ENCODE data around the gene EML1.

EML1 gene

DNA sequence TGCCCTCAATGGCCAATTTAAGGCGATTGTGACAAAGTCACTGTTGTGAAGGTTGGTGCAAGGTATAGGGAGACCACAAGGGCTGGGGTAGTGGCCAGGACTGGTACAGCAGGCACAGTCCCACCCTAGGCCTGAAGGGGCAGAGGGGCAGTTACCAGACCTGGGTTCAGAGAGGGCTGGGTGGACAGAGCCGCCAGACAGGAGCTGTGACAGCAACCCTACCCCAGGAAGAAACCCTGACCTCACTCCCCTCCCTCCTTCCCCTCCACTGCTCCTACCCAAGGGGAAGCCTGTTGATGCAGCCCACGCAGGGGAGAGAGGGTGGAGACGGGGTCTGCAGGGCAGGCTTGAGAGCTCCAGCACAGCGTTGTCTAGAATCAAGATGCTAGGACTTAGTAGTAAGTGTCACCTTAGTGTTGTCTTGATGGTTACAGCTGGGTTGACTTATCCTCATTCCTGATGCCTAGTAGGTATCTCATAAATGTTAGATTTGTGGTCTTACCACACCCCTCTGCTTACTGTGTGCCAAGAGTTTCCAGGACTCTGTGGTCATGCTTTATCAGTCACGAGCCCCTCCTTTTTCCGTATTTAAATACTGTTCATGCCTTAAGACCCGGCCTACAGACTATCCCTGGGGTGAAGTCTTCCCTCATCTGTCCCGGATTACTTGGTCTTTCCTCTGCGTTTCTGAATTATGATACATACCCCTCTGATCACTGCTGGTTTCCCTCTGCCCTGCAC lies 14.4 kb downstream of the EML1 start:
- DNase-seq: no peak

DNA sequence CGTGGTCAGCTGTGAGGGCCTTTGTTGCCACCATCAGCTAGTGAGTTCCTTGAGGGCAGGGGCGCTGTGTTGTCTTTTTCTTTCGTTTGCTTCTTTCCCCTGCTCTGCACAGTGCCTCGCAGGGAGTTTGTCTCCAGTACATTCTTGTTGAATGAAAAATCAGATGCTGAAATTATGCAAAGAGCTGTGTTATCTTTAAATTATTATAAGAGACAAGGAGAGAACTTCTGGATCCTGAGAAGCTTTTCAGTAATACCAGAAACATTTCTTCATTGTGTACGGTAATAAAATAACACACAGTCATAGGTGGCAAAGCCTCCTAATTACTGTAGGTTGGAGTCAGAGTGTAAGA lies 14.9 kb downstream of the EML1 start:
- no peak for DNase-seq

DNA sequence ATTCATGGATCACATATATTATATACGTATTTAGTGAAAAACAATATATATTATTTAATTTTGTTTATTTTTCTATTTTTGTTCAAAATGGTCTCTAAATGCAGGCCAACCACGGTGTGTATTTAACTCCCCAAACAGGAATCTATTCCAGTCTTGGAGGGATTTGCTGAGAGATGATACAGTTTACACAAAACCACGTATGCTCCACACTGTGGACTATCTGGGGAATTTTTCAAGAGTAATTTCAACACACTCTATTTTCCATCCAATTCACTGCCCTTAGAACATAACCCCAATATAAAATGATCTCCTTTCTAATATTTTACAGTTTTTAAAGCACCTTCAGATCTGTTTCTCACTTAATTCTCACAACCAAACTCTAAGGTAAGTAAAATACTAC lies 15.3 kb downstream of the EML1 start:
- DNase-seq: no peak

DNA sequence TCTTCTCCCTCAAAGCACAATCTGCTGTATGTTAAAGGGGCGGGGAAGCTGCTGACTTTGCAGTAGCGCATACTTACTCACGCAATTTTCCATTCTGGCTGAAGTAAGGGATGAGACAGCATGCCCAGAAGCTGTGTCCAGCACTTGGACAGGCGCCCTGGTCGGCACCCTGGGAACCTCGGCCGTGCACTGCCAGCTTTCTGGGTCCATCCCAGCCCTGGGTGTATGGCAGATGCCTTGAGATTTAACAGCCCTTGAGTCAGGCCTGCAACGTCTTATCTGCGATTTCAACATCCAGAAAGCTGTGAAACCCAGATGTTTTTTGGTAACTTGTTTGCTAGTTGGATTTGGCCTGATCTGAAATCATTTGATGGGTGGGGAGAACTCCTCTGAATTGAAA lies 16.1 kb downstream of the EML1 start:
- no peak for DNase-seq

DNA sequence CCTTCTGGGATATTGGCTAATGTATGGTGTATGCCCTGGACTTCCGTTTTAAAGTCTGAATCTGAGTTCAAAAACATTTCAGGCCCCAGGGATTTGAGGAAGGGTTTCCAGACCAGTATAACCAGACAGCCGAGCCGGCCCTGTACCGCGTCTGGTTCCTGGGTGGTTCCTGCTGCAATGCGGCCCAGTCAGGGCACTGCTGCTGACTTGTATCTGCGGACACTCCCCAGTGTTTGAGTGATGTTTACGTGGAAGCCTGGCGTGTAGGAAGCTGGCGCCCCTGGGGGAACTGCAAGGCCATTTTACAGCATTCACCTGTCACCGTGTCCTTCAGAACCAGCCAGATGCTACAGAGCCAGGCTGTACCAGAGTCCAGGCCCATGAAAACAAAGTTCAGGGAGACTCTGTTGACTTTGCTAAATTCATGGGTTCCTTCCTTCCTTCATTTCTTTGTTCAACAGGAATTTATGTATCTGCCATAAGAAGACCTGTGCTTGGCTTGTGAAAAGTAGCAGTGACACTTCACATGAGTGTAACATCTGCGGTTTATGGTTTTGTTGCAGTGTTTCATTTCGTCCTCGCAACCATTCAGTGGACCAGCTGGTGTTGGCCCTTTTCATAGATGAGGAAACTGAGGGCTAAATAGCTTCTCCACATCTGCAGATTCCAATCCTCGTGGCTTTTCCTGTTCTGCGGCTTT lies 16.8 kb downstream of the EML1 start:
- no peak for DNase-seq

DNA sequence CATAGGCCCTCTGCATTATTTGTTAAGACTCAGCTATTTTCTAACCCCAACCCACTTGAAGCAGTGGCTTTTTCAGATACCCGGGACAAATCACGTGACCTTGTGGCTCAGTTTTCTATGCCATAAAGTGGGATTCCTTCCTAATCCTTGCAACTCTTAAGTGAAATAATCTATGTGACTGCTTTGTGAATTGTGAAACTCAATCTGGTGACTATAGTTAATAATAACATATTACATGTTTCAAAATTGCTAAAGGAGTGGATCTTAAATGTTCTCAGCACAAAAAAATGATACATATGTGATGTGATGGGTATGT lies 17.3 kb downstream of the EML1 start:
- no peak for DNase-seq

DNA sequence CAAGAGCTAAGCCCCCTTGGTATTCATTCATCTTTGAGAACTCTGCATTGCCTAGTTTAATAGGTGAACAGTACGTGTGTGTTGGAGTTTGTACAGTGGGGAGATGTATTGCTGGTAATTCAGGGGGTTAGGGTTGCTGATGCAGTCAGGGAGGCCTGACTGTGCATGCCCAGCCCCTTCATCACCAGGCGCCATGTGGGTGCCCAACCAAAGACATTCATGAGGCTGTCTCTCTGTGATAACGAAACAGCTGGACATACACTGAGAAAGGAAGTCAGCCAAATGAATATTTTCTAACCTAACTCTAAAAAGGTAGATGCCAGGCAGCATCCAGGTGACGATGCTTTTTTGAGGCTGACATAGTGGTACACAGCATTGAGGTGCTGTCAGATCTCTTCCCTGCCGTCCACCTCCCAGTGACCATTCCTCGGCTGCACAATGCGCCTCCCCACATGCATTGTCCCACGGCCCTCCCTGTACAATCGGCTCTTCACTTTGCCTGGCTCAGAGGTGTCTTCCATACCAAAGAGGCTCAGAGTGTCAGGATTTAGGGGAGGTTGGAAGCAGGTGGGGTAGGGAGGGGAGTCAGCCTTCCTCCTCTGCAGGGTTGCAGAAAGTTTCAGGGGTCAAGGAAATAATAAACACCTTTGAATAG lies 19.0 kb downstream of the EML1 start:
- DNase-seq: no peak

DNA sequence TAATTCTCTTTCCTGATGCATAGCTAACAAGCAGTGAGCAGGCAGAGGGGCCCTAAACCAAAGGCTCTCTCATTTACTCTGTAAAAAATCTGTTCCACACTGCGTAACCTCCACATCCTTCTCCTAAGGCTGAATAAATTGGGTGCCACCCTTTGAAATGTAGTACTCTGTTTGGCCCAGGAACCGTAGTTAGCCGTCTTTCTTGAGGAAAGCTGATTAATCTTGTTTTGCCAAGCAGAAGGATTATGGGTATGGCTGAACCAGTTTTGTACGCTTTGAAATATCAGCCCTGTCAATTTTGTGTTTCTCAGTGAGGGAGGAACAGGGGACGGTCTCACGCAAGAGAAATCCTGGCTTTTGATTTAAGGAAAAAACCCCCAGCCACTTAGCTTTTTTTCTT lies 19.7 kb downstream of the EML1 start:
- no peak for DNase-seq

DNA sequence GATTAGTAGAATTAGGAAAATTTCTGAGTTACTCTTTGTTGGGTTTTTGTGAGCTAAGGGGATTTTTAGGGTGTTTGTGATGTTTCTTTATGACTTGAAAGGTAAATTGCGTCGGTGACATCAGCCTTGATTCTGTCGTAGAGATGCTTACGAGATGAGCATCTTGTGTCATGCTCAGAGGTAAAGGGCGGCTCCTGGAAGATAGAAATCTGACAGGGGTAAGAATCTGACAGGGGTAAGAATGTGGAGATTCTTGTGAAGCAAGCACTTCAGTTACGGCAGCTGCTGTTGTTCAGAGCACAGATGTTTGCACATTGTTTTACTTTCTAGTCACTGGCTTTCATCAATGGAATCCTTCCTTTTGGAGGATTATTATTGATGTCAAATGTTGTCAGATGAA lies 22.5 kb downstream of the EML1 start:
- DNase-seq: no peak

DNA sequence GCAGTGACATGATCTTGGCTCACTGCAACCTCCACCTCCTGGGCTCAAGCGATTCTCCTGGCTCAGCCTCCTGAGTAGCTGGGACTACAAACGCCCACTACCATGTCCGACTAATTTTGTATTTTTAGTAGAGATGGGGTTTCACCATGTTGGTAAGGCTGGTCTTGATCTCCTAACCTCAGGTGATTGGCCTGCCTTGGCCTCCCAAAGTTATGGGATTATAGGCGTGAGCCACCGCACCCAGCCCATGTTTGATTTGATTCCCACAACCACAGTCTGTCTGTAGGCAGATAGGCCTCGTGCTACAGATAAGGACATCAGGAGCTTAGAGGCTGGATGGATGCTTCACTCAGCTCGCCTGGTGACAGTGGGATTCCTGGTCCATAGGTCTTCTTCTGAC lies 23.0 kb downstream of the EML1 start:
- DNase-seq: no peak

DNA sequence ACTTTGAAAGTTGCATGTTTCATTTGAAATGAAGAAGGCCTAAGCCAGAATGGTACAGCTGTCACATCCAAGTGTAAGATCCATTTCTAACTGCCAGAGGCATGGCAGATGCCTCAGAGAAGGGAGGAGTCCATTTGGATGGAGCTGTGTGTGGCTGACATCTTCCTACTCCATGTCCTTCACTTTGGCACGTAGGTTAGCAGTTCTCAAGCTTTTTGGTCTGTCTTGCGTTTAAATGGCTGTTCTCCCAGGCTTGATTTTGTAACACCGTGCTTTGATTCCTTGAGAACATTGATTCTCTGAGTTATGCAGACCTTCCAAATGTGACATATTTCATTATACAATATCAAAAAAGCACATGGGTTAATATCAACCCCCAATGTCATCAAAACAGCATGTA lies 23.4 kb downstream of the EML1 start:
- no peak for DNase-seq

DNA sequence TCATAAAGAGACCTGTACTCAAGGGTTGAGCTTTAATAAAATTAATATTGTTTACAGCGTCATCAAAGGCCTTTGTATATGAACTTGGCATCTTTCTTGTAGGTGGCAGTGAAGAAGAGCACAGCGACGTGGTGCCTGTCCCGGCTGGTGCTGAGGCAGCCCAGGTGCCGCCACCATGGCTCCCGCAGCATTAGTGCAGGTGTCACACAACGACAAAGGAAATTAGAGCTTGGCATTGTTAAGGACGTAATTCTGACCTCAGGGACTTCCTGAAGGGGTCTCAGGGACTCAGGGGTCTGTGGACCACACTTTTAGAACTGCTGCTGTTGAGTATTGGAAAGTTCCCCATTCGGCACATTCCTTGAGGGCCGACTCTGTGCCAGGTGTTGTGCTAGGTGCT lies 24.1 kb downstream of the EML1 start:
- no peak for DNase-seq

DNA sequence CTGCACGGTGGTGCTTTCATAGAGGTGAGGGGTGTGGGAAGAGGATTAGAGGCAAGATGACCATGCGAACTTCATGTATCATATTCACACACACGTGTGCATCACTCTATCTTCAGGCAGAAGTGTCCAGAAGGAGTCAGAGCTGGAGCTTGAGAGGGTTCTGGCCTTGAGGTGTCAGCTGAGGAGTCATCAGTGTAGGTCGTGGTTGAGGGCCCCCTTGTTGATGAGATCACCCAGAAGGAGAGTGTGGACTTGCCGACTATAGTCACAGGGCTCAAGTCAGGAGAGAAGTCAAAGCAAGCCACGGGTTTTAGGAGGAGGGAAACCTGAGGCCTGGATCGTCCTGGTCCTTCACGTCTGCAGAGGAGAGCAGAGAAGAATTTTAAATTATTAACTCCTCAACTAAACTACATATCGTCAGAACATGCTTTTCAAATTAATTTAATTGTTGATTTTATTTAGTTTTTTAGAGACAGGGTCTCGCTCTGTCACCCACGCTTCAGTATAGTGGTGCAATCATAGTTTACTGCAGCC lies 25.4 kb downstream of the EML1 start:
- DNase-seq: no peak

DNA sequence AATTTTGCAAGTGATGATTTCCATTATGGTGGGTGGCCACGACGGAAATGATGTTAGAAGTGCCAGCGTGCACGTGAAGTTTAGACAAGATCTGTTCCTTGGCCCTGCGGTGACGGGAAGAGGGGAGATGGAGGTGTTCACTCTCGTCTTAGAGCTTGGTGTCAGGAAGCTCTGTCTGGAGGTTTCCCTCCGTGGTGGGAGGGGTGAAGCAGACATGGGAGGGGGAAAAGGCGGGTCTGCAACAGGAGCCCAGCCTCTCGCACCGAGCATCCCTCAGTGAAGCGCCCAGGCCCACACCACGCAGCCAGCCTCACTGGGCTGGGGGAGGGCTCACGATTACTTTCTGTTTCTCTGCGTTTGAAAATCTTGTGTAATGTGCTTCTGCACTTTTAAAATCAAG lies 26.3 kb downstream of the EML1 start:
- DNase-seq: no peak

DNA sequence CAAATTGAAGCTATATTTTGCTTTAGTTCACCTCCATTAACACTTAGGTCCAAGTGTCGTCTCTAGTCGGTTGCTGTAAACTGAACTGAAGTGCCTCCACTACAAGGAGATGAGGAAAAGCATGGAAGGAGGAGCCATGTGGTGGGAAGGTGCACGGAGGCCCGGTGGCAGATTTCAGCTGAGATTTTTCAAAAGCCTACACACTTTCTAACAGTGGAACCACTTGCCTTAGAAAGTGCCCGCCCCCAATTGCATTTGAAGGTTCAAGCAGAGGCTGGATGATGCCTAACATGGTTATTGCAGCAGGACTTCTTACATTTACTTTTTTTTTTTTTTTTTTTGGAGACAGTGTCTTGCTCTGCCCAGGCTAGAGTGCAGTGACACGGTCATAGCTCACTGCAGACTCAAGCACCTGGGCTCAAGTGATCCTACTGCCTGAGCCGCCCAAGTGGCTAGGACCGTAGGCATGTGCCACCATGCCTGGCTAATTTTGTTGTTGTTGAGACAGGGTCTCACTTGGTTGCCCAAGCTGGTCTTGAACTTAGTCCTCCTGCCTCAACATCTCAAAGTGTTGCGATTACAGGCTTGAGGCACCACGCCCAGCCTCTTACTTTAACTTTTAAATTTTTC lies 27.6 kb downstream of the EML1 start:
- DNase-seq: no peak

DNA sequence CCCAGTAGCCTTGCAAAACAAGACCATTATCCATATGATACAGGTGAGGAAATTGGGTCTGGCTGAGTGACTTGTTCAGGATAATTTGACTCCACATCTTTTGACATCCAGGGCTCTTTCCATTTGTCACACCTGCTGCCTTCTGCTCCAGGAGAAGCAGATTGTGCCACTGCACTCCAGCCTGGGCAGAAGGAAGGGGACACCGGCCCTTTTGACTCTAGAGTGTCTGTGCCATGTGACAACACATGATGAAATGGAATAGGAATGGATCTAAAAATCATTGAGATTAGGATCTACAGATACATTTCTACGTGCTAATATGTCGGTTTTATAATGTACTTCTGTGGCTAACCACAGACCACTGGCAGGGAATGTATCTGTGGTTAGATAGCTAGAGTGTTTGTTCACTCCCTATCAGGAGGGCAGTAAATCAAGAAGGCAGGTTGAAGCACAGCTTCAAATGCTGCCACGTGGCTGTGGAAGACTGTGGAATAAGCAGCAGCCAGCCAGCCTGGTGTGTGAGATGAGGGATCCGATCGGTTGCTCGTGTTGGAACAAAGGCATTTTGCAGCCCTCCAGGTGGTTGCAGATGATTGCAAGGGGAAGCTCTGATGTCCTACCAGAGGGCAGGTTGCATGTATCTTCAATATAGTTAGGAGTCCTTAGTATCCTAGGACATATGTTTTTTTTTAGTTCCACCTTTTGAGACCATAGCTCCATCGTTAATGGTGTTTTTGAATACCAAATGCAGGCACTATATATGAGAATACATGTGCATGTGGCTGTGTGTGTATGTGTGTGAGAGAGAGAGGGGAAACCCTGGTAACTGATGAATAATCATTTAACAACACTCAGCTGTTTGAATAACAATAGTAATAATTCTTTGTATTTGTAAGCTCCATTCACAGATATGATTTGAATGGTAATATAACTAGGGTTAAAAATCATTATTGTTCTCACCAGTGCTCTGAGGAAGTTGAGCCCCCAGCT lies 28.6 kb downstream of the EML1 start:
- no peak for DNase-seq

DNA sequence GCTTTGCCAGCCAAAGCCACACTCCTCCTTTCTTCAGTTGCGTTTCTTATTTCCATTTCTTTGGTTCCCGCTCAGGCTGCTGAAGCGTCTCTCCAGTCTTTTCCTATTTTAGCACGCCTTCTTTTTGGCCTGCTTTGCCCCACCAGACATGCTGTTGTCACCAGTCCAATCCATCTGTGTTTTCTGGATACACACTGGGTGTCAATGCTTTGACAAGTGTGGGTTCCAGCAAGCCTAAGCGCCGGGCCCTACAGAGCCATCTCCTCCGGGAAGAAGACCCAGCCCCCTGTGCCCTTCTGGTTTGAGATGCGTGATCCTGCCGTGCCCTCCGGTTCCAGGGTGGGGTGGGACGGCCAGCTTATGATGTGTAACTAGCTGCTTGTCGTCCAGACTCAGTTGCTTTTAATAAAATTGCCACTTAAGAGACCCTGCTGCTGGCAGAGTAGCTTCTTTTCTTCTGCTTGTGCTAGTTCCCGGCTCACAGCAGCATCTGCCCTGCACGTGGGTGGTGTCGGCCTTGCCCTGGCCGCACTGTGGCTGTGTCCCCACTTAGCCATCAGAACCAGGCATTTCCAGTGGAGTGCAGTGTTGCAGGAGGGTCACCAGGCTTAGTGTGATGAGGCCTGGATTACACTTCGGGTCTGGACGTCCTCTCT lies 29.7 kb downstream of the EML1 start:
- DNase-seq: no peak

DNA sequence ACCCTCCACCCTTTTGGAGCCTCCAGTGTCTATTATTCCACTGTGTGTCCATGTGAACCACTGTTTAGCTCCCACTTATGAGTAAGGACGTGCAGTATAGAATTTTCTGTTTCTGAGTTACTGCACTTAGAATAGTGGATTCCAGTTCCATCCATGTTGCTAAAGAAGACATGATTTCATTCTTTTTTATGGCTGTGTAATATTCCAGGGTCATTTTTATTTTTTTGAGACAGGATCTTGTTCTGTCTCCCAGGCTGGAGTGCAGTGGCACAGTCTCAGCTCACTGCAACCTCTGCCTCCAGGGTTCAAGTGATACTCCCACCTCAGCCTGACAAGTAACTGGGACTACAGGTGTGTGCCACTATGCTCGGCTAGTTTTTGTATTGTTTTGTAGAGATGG lies 31.6 kb downstream of the EML1 start:
- DNase-seq: no peak

DNA sequence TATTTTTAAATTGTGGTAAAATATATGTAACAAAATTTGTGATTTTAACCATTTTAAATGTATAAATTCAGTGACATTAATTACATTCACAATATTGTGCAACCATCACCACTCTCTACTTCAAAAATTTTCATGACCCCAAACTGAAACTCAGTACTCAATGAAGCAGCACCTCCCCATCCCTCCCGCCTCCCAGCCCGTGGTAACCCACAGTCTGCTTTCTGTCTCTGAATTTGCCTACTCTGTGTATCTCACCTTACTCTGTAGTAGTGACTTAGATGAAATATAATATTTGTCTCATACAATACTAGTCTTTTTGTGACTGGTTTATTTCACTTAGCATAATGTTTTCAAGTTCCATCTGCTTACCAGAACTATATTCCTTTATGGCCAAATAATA lies 36.2 kb downstream of the EML1 start:
- DNase-seq: no peak

DNA sequence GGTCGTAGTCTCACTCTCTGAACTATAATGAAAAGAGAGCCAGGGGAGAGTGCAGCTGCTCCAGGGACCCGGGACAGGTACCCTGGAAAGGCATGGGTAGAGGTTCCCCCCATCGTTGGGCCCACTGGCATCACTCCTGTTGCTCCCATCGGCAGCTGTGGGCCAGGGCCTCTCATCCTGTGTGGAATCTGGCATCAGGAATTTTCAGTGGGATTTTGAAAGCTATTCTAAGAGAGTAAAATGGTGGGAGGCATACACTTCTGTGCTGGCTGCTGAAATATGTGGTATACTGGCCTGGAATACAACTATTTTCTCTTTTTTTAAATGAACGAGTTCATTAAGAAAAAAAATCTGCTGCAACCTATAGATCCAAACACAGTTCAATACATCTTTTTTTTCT lies 38.1 kb downstream of the EML1 start:
- DNase-seq: no peak

DNA sequence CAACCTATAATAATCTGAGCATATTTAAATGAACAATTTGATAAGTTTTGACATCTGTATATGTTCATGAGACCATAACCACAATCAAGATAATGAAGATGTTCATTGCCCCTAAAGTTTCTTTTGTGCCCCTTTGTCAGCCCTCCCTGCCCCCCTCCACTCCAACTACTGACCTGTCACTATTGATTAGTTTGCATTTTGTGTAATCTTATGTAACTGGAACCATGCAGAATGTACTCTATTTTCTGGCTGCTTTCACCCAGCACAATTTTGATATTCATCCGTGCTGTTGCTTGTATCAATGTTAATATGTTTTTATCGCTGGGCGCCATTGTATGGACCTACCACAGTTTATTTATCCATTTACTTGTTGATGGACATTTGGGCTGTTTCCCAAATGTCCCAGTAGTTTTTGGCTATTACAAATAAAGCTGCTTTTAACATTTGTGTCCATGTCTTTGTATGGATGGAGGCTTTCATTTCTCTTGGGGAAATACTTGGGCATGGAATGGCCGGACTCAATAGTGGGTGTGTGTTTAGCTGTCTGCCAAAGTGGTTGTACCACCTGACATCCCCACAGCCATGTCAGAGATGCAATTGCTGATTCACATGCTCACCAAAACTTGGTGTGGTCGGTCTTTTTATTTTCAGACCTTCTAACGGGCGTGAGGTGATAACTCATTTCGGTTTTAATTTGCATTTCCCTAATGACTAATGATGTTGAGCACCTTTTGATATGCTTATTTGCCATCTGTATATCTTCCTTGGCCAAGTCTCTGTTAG lies 38.9 kb downstream of the EML1 start:
- no peak for DNase-seq
